ENCODE data around the gene CDK18. TPM values are rescaled to one million over a fixed set of nuclear protein-coding genes. Genes with fewer than 3 reads are reported as not detected.

CDK18 gene
- total and polyA plus RNA-seq, 2 of the 8 experiments (the other 6 are each of a cell fraction or from before 2014, with no cell fraction given) = 31.2 to 44.0 TPM

GRCh38 chr1:205481218-205481617 is 23.3 kb upstream of the CDK18 start (continued):
- TF ChIP-seq MAX (IDR thresholded peaks at IDR 0.05) = no peak
